Upper lobe of right lung (tissue), 1 donor: ENCODE measurements around the gene BMX. TPM values are rescaled to one million over a fixed set of nuclear protein-coding genes. Genes with fewer than 3 reads are reported as not detected.

ENCODE experiments used
- ATAC-seq: fragments of 200-7000 bp; cut with Tn5 transposase; one replicate; pipeline ENCODE4 v1.9.1; 2020; ENCODE audit warnings: mild to moderate bottlenecking, moderate library complexity
- DNase-seq: peaks from one replicate; pipeline ENCODE4 v3.0.0-alpha.2; 2020
- H3K27ac ChIP-seq: fragments of 200-600 bp; one replicate; pipeline ENCODE4 v1.8.0; 2022
- H3K27me3 ChIP-seq: fragments of 200-600 bp; one replicate; pipeline ENCODE4 v1.8.0; 2022; ENCODE audit warnings: mild to moderate bottlenecking
- H3K36me3 ChIP-seq: fragments of 200-600 bp; one replicate; pipeline ENCODE4 v1.8.0; 2022
- H3K4me1 ChIP-seq: fragments of 200-600 bp; one replicate; pipeline ENCODE4 v1.8.0; 2022
- H3K4me3 ChIP-seq: fragments of 200-600 bp; one replicate; pipeline ENCODE4 v1.8.0; 2022; ENCODE audit warnings: mild to moderate bottlenecking
- H3K9me3 ChIP-seq: fragments of 200-600 bp; one replicate; pipeline ENCODE4 v1.8.0; 2022
- intact Hi-C: fragments of 100-400 bp; cut with DNase I; formaldehyde crosslinking; loops from one replicate; pipeline ENCODE4 v1.11.0; 2022
- long read RNA-seq: library from polyadenylated mRNA; unstranded; transcript quantifications from one replicate; pipeline ENCODE4 v2.0.0, GENCODE V29; 2021
- total RNA-seq: library from RNA; stranded (reverse); fragmentation: NEBNext Ultra II Directional; extraction: Animal tissue kit (Norgen Biotek cat#: 25700); gene quantifications from one replicate; pipeline ENCODE4 v1.2.1, GENCODE V29; 2021
- TF ChIP-seq, protein P1 (sequence below): fragments of 200-600 bp; IDR thresholded peaks from one replicate; pipeline ENCODE4 v1.8.0; 2022; ENCODE audit warnings: antibody characterized with exemption
- donor health status: DM: no; HTN: yes; CAD: no; lungs with severe emphysema.

Gene BMX
- total RNA-seq = 3.6 TPM
- long read RNA-seq, transcript BMX-202 (19 exons, 2,531 nt) = major isoform, 5 of 8 reads
- long read RNA-seq, partial matches to known transcripts = 0 of 8 reads
- long read RNA-seq, other reads (novel, unspliced or antisense) = 3 of 8 reads

DNA sequence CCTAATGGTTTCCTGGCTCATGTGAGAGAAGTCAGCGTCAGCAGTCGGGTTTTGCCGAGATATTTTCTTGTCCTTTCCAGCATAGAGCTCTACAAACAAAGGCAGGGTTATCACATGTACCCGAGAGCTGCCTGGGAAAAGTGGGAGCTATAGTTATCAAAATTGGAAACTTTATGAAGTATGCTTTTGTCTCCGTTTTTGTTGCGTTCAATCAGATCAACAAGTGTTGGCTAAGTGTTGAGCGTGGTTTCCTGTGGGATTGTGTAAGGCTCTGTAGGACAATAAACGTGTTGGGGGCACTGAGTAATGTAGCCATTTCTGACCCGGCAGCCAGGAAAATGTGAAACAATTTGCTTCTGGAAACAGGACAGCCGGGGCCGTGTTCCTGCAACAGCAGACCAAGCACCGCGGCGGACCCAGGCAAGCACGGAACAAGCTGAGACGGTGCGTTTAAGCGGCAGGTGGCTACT lies at the start of gene BMX:
Gene BMX (plus strand): TSS at position 311 of the 470 bp plus-strand sequence. CDS start 7,547 bp downstream, outside the sequence.
- no peak within 1 kb of the TSS for H3K27ac ChIP-seq
- TF ChIP-seq, protein P1, sequence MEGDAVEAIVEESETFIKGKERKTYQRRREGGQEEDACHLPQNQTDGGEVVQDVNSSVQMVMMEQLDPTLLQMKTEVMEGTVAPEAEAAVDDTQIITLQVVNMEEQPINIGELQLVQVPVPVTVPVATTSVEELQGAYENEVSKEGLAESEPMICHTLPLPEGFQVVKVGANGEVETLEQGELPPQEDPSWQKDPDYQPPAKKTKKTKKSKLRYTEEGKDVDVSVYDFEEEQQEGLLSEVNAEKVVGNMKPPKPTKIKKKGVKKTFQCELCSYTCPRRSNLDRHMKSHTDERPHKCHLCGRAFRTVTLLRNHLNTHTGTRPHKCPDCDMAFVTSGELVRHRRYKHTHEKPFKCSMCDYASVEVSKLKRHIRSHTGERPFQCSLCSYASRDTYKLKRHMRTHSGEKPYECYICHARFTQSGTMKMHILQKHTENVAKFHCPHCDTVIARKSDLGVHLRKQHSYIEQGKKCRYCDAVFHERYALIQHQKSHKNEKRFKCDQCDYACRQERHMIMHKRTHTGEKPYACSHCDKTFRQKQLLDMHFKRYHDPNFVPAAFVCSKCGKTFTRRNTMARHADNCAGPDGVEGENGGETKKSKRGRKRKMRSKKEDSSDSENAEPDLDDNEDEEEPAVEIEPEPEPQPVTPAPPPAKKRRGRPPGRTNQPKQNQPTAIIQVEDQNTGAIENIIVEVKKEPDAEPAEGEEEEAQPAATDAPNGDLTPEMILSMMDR = no peak
- no peaks in the 10 kb centered on the region for H3K36me3 ChIP-seq
- intact Hi-C loops = no loop called here
- no peak for DNase-seq
- H3K9me3 ChIP-seq = no peaks in the 10 kb centered on the region
- no peak within 1 kb of the TSS for H3K4me3 ChIP-seq
- no peaks in the 10 kb centered on the region for H3K27me3 ChIP-seq
- H3K4me1 ChIP-seq = no peaks in the 10 kb centered on the region
- ATAC-seq = no peak

DNA sequence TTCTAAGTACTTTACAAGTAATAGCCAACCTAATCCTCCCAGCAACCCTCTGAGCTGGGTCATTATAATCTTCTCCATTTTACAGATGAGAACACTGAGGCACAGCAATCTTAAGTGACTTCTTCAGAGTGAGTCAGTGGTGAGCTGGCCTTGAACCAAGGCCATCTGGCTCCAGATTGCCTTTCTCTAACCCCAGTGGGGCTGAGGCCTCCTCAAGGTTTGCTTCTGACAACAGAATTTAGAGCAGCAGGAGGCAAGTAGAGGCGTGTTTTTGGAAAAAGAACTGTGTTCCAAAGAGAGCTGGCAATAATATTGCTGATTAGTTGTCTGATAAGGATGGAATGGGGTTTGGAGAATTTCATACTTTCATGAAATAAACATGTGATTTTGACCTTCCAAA lies 48.7 kb upstream of the BMX start:
- Histone ChIP-seq H3K4me1 (no peaks in the 10 kb centered on the region), H3K9me3 (no peaks in the 10 kb centered on the region), H3K36me3 (peaks cover 12% of the 10 kb centered on the region), H3K4me3 (no peak overlapping the region), H3K27me3 (no peaks in the 10 kb centered on the region), H3K27ac (no peak overlapping the region)
- DNase-seq = no peak
- ATAC-seq = no peak
- TF ChIP-seq, protein P1 = no peak
- intact Hi-C loops = no loop called here

DNA sequence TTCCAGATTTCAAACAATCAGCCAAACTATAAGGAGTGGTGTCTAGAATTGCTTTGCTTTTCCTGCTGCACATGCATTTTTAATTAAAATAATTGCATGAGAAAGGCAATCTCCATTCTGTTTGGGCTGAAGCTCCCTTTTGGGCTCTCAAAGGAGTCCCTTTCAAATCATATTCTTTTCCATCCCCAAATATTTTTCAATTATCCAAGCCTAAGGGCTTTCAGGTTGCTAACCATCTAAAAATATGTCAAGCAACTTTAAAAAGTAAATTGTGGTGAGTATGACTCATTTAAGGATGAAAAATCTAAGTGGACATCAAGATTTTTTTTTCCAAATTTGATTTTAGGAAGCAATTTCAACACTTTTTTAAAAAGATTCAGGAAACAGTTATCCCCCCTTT lies 35.9 kb upstream of the BMX start:
- no peaks in the 10 kb centered on the region for H3K27me3 ChIP-seq
- H3K9me3 ChIP-seq = no peaks in the 10 kb centered on the region
- no peak overlapping the region for H3K4me3 ChIP-seq
- no peak for ATAC-seq
- intact Hi-C loops = no loop called here
- TF ChIP-seq, protein P1 = no peak
- no peak for DNase-seq
- no peaks in the 10 kb centered on the region for H3K4me1 ChIP-seq
- no peaks in the 10 kb centered on the region for H3K36me3 ChIP-seq
- H3K27ac ChIP-seq = no peak overlapping the region

DNA sequence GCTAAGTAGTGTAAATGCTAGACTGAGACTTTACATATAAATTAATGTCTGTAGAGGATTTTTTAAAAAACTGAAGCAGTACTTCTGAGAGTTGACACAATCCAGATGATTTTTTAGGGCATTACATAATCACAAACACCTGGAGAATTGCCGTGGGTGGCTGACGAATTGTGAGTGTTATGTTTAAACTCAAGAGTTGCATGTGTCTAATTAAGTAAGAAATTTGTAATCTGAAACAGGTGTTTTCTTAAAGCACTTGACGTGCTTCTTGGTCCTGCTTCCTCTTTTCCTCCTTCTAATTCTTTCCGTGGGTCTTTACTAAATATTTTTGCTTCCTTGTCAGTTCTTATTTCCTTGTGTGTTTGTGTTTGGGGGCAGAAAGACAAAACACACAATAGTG lies 35.3 kb upstream of the BMX start:
- intact Hi-C loops = no loop called here
- no peaks in the 10 kb centered on the region for H3K36me3 ChIP-seq
- DNase-seq = no peak
- no peaks in the 10 kb centered on the region for H3K27me3 ChIP-seq
- no peak overlapping the region for H3K27ac ChIP-seq
- TF ChIP-seq, protein P1 = no peak
- no peaks in the 10 kb centered on the region for H3K4me1 ChIP-seq
- no peak overlapping the region for H3K4me3 ChIP-seq
- no peaks in the 10 kb centered on the region for H3K9me3 ChIP-seq
- ATAC-seq = no peak

DNA sequence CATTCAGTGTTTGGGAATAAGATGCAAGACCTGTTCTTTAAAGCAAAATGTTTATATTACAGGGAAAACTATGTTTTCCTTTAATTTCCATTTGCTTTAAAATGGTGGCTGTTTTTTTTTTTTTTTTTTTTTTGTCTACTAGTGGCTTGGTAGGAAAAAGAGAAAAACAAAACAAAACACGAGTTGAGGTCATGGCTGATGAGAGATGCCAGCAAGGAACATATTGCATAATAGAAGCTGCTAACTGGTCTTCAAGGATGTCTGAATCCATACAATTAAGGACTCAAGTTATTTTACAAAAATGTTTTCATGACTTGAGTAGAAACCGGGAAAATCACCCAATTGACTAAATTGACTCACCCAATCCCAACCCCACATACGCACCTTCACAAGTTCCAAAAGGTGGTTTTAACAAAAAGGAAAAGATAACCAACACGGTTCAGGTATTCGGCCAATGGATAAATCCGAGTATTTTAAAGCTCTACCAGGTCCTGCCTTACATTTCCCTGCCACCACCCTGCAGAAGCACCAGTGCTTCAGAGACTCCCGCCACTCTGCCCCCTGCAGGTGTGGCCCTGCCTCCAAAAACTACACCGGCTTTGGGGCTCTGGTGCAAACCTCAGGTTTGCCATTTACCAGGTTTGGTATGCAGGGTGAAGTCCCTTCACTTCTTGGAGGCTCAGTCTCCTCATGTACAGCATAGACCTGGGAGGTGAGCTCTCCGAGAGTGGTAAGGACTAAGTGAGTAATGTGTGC lies 34.5 kb upstream of the BMX start:
- Histone ChIP-seq H3K9me3 (no peaks in the 10 kb centered on the region), H3K4me3 (no peak overlapping the region), H3K36me3 (no peaks in the 10 kb centered on the region), H3K27ac (no peak overlapping the region), H3K4me1 (no peaks in the 10 kb centered on the region), H3K27me3 (no peaks in the 10 kb centered on the region)
- no peak for ATAC-seq
- TF ChIP-seq, protein P1 = no peak
- intact Hi-C loops = no loop called here
- no peak for DNase-seq
